IMR-90 (cell line): ENCODE data around the gene GDPD1. TPM values are rescaled to one million over a fixed set of nuclear protein-coding genes. Genes with fewer than 3 reads are reported as not detected.

ENCODE experiments used
- ATAC-seq: fragments of 200-7000 bp; cut with Tn5 transposase; 2 replicates; pipeline ENCODE4 v1.9.1; 2020; ENCODE audit warnings: low read depth, mild to moderate bottlenecking, moderate library complexity
- BruUV-seq: library from RNA; stranded (reverse); fragments of 400-500 nt; replicated peaks from 2 replicates; lab custom pipeline; 2021; lab: Mats Ljungman, UMichigan
- CTCF ChIA-PET: fragments of 300-600 bp; formaldehyde crosslinking; extraction: SDS; loops from one replicate; lab custom pipeline; 2021; ENCODE audit warnings: antibody characterized with exemption; lab: Yijun Ruan, JAX
- POLR2A ChIA-PET: fragments of 300-600 bp; sonication (Branson Sonifier 250); formaldehyde crosslinking; loops from one replicate; lab custom pipeline; 2022; ENCODE audit warnings: antibody characterized with exemption; ENCODE audit not compliant: unreplicated experiment; lab: Charles Lee
- DNase-seq: peaks from one replicate; pipeline ENCODE4 v3.0.0; 2013
- H2AFZ ChIP-seq: replicated peaks from 2 replicates; pipeline ENCODE3; 2013; ENCODE audit warnings: low read length, mild to moderate bottlenecking; ENCODE audit not compliant: poor library complexity
- H2AK5ac ChIP-seq: 2 replicates; pipeline ENCODE4 v1.6.1; 2013; ENCODE audit warnings: low read depth, low read length, inconsistent platforms
- H2AK9ac ChIP-seq: replicated peaks from 2 replicates; pipeline ENCODE3; 2013; ENCODE audit warnings: mild to moderate bottlenecking, low read depth, low read length, moderate library complexity; ENCODE audit not compliant: poor library complexity
- H2BK120ac ChIP-seq: 2 replicates; pipeline ENCODE4 v1.6.1; 2013; ENCODE audit warnings: low read depth, low read length, inconsistent platforms
- H2BK15ac ChIP-seq: 3 replicates; pipeline ENCODE4 v1.6.1; 2013; ENCODE audit warnings: low read depth, low read length, inconsistent platforms
- H2BK20ac ChIP-seq: 2 replicates; pipeline ENCODE4 v1.6.1; 2013; ENCODE audit warnings: low read depth, mild to moderate bottlenecking, inconsistent platforms, low read length, moderate library complexity
- H2BK5ac ChIP-seq: 2 replicates; pipeline ENCODE4 v1.6.1; 2013; ENCODE audit warnings: mild to moderate bottlenecking, low read depth, low read length, inconsistent platforms; ENCODE audit not compliant: poor library complexity, severe bottlenecking
- H3K14ac ChIP-seq: replicated peaks from 2 replicates; pipeline ENCODE4 v1.6.1; 2013; ENCODE audit warnings: low read depth, low read length, inconsistent platforms
- H3K18ac ChIP-seq: 2 replicates; pipeline ENCODE4 v1.6.1; 2013; ENCODE audit warnings: low read depth, low read length, control low read depth
- H3K23ac ChIP-seq: 2 replicates; pipeline ENCODE4 v1.6.1; 2013; ENCODE audit warnings: low read depth, low read length, inconsistent platforms
- H3K27ac ChIP-seq: 2 replicates; pipeline ENCODE4 v1.5.1; 2013; ENCODE audit warnings: mild to moderate bottlenecking, control low read depth, low read length; ENCODE audit not compliant: insufficient read depth
- H3K27me3 ChIP-seq: 2 replicates; pipeline ENCODE4 v1.6.1; 2013; ENCODE audit warnings: low read length; ENCODE audit not compliant: control insufficient read depth, insufficient read depth
- H3K36me3 ChIP-seq: 2 replicates; pipeline ENCODE4 v1.6.1; 2013; ENCODE audit warnings: low read length, mixed read lengths; ENCODE audit not compliant: control insufficient read depth, insufficient read depth
- H3K4ac ChIP-seq: 2 replicates; pipeline ENCODE4 v1.6.1; 2013; ENCODE audit warnings: low read depth, low read length, inconsistent platforms
- H3K4me1 ChIP-seq: 2 replicates; pipeline ENCODE4 v1.6.1; 2013; ENCODE audit warnings: low read length, mixed read lengths; ENCODE audit not compliant: control insufficient read depth, insufficient read depth
- H3K4me2 ChIP-seq: 2 replicates; pipeline ENCODE4 v1.6.1; 2013; ENCODE audit warnings: low read depth, mild to moderate bottlenecking, control low read depth, low read length, moderate library complexity
- H3K4me3 ChIP-seq: 2 replicates; pipeline ENCODE4 v1.5.1; 2013; ENCODE audit warnings: low read depth, mild to moderate bottlenecking, control low read depth, low read length, moderate library complexity; ENCODE audit not compliant: insufficient read depth
- H3K56ac ChIP-seq: 2 replicates; pipeline ENCODE4 v1.6.1; 2013; ENCODE audit warnings: low read length, inconsistent platforms; ENCODE audit not compliant: insufficient read depth; ENCODE audit errors: extremely low read depth
- H3K79me1 ChIP-seq, 2 experiments: 2 replicates each; pipeline ENCODE4 v1.6.1; 2013; ENCODE audit warnings: low read length in 2 of 2, inconsistent platforms in 1 of 2, low read depth in 1 of 2
- H3K9ac ChIP-seq: 2 replicates; pipeline ENCODE4 v1.6.1; 2013; ENCODE audit warnings: low read depth, low read length, control low read depth
- H3K9me1 ChIP-seq: 2 replicates; pipeline ENCODE4 v1.6.1; 2013; ENCODE audit warnings: low read length, inconsistent platforms; ENCODE audit not compliant: insufficient read depth
- H3K9me3 ChIP-seq: 2 replicates; pipeline ENCODE4 v1.6.1; 2013; ENCODE audit warnings: low read length; ENCODE audit not compliant: control insufficient read depth, insufficient read depth
- H4K20me1 ChIP-seq: 2 replicates; pipeline ENCODE4 v1.6.1; 2013; ENCODE audit warnings: low read length, inconsistent platforms; ENCODE audit not compliant: insufficient read depth
- H4K5ac ChIP-seq: 2 replicates; pipeline ENCODE4 v1.6.1; 2013; ENCODE audit warnings: mild to moderate bottlenecking, low read depth, low read length, control low read depth
- H4K8ac ChIP-seq, 2 experiments: 2 replicates each; pipeline ENCODE4 v1.6.1; 2013; ENCODE audit warnings: low read depth in 2 of 2, low read length in 2 of 2, control low read depth in 1 of 2, inconsistent platforms in 1 of 2
- H4K91ac ChIP-seq: 2 replicates; pipeline ENCODE4 v1.6.1; 2013; ENCODE audit warnings: low read depth, low read length, inconsistent platforms; ENCODE audit not compliant: insufficient read depth
- FOS ChIP-seq: fragments of 150-350 bp; IDR thresholded peaks from 2 replicates; pipeline ENCODE4 v1.6.1; 2016; ENCODE audit warnings: low read depth, low read length
- MAFK ChIP-seq: IDR thresholded peaks from 2 replicates; pipeline ENCODE4 v1.6.1; 2012; ENCODE audit warnings: low read depth, low read length, improper control_type of control experiment
- MAZ ChIP-seq: IDR thresholded peaks from 2 replicates; pipeline ENCODE4 v1.6.1; 2012; ENCODE audit warnings: low read depth, mild to moderate bottlenecking, low read length, improper control_type of control experiment, moderate library complexity, borderline replicate concordance
- NFE2L2 ChIP-seq: fragments of 150-350 bp; IDR thresholded peaks from 2 replicates; pipeline ENCODE4 v1.6.1; 2016; ENCODE audit warnings: low read depth, mild to moderate bottlenecking, low read length
- dilution Hi-C: fragments of 300-500 bp; cut with HindIII; formaldehyde crosslinking; loops from one replicate; pipeline ENCODE4 v1.14.3; 2018; ENCODE audit warnings: low sequenced_read_pairs; ENCODE audit not compliant: unreplicated experiment
- in situ Hi-C: fragments of 300-500 bp; cut with MboI; formaldehyde crosslinking; loops from 3 replicates; pipeline ENCODE4 v1.14.3; 2019; ENCODE audit warnings: low sequenced_read_pairs, inconsistent platforms, mixed read lengths
- intact Hi-C: fragments of 100-400 bp; cut with micrococcal nuclease; formaldehyde crosslinking; loops from 2 replicates; pipeline ENCODE4 v1.10.0; 2022
- polyA plus RNA-seq, 3 experiments: library from polyadenylated mRNA; depleted of rRNA; stranded (reverse); fragments of >200 nt; gene quantifications; 2 replicates each; pipeline ENCODE4 v1.2.3, GENCODE V29; 2012; ENCODE audit warnings: low replicate concordance in 1 of 3
- total RNA-seq: library from RNA; depleted of rRNA; stranded (reverse); fragments of >200 nt; gene quantifications from 2 replicates; pipeline ENCODE4 v1.2.3, GENCODE V29; 2012

GDPD1 gene
- total and polyA plus RNA-seq, 2 of the 4 experiments (the other 2 are of a cell fraction): 0.72 to 0.84 TPM

DNA sequence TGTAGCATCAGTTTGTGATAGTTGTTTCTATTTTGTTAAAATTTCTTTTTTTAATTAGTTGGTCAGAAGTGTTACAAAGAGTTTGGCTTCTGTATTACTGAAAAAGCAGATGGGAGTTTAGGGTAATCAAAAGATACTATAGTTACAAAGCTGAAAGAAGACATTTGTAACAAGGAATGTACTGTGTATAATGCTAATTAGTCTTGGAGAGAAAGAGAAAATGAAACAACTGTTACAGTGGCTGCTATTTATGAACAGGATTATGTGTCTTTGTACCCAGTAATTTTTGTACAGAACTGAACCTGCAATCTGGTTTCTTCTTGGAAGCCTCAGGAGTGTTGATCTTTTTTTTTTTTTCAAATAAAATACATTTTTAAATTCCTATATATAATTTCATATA lies 14.3 kb downstream of the GDPD1 start:
- H3K4me3 ChIP-seq: no peak overlapping the region
- no peak overlapping the region for H3K14ac ChIP-seq
- no peak overlapping the region for H2BK5ac ChIP-seq
- dilution Hi-C loops (no loop called here), in situ Hi-C loops (no loop called here), intact Hi-C loops (no loop called here)
- POLR2A ChIA-PET: interaction anchor here (0.6 kb wide), 2 partner anchors 33 to 170 kb away, joined by 4 to 19 read pairs; no protein-coding TSS in a partner anchor
- H3K9me3 ChIP-seq: no peaks in the 10 kb centered on the region
- H4K20me1 ChIP-seq: no peaks in the 10 kb centered on the region
- no peak overlapping the region for H3K9ac ChIP-seq
- H2BK15ac ChIP-seq: no peak overlapping the region
- CTCF ChIA-PET: interaction anchor here (0.6 kb wide), 1 partner anchor 229 kb away, joined by 3 read pairs; no protein-coding TSS in a partner anchor
- no peaks in the 10 kb centered on the region for H3K9me1 ChIP-seq
- no peaks in the 10 kb centered on the region for H3K79me1 ChIP-seq
- no peak overlapping the region for H4K91ac ChIP-seq
- H3K4me1 ChIP-seq: no peaks in the 10 kb centered on the region
- no peaks in the 10 kb centered on the region for H3K27me3 ChIP-seq
- no peak overlapping the region for H2AK9ac ChIP-seq
- H2AFZ ChIP-seq: no peak overlapping the region
- BruUV-seq: no TSS peak
- no peak overlapping the region for H3K23ac ChIP-seq
- no peak overlapping the region for H2BK120ac ChIP-seq
- TF ChIP-seq NFE2L2 (no peak), FOS (no peak), MAFK (no peak), MAZ (no peak)
- DNase-seq (no peak), ATAC-seq (no peak)
- no peak overlapping the region for H3K4ac ChIP-seq
- no peak overlapping the region for H4K5ac ChIP-seq
- H2BK20ac ChIP-seq: no peak overlapping the region
- no peak overlapping the region for H4K8ac ChIP-seq
- no peaks in the 10 kb centered on the region for H3K36me3 ChIP-seq
- no peak overlapping the region for H3K27ac ChIP-seq
- H3K4me2 ChIP-seq: no peak overlapping the region
- H3K18ac ChIP-seq: no peak overlapping the region
- no peak overlapping the region for H3K56ac ChIP-seq
- H2AK5ac ChIP-seq: no peak overlapping the region
